ENCODE results near the gene EBF3.

EBF3 gene, protein sequence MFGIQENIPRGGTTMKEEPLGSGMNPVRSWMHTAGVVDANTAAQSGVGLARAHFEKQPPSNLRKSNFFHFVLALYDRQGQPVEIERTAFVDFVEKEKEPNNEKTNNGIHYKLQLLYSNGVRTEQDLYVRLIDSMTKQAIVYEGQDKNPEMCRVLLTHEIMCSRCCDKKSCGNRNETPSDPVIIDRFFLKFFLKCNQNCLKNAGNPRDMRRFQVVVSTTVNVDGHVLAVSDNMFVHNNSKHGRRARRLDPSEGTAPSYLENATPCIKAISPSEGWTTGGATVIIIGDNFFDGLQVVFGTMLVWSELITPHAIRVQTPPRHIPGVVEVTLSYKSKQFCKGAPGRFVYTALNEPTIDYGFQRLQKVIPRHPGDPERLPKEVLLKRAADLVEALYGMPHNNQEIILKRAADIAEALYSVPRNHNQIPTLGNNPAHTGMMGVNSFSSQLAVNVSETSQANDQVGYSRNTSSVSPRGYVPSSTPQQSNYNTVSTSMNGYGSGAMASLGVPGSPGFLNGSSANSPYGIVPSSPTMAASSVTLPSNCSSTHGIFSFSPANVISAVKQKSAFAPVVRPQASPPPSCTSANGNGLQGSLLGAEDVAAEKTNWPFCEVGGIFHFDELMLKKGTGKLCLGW

DNA sequence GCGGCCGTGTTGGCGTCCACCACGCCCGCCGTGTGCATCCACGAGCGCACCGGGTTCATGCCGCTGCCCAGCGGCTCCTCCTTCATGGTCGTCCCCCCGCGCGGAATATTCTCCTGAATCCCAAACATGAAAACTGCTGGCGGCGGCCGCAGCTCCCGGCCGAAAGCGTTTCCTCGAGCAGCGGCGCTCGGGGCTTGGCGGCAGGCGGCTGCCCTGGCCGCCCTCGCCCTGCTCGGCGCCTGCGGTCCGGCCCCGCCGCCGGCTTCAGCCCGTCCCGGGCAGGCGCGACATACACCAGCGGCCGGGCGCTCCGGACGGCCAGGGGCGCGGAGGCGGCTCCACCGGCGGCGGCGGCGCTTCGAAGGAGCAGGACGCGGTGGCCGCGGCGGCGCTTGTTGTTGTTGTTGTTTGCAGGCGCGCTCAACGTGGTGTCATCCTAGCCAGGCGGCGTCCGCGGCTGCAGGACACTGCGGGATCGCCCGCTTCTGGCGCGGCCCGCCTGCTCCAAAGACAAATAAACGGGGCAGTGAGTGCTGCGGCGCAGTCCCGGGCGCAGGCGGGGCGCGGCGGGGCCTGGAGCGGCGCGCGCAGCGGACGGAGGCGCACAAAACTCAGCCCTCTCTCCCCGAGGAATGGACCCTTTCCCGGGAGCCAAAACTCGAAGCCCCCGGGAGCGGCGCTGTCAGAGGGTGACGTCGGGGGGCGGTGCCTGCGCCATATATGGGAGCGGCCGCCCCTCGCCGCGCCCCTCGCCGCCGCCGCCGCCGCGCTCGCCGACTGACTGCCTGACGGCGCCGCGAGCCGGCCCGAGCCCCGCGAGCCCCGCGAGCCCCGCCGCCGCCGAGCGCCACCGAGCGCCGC lies at the start of gene EBF3:
Gene EBF3 (minus strand): TSS at position 634 of the 861 bp plus-strand sequence. CDS start 506 bp downstream, at position 128.
- DNase-seq, result no peak

DNA sequence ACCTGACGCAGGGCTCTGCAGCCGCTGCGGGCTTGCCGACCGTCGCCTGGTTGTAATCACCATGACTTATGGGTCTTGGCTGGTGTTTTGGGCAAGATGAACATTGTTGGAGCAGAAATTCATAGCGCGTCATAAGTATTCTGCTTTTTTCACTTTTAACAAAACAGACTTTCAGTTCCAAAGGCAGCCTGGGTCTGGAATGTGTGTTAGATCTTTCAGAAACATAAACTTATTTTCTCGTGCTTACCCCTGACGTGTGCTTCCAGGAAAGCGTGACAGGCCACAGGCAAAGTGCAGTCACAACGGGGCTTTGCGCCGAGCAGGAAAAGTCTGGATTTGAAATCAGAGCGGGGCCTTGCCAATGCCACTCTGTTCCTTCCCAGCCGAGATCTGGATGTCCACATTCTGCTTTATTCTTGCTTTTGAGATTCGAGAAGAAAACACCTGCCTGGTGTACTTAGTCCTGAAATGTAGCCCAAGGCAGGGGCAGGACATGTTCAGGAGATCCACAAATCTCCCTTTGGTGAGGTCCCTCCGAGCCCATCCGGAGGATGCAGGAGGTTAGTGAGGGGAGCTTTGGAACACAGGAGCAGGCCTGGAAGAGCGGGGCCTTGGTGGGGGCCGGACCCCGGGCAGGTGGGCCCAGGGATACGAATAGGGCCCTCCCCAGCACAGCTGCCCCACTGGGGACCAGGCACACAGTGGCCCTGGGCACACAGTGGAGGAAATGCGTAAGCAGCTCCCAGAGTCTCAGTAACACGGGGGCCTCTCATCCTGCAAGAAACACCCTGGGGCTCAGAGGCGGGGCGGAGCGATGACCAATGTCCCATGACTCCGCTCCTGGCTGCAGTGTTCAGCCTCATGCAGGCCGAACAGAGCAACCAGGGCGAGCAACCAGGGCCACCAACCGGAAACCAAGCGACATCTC lies 49.5 kb upstream of the EBF3 start:
- no peak for DNase-seq

DNA sequence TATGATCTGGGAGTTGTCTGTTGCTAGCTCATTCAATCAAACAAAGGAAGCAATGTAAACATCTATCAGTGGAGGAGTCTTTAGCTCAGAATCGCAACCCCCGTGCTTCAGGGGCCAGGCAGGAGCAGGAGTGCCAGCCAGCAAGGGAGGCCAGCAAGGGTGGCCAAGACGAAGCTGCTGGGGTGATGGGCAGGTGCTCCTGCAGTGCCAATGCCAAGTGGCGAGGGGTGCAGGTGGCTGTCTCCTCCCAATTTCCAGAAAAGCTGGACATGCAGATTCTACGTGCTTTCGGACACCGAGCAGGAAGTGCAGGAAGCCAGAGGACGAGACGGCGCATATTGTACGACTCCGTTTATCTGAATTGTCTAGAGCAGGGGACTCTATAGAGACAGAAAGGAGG lies 48.1 kb upstream of the EBF3 start:
- DNase-seq, result no peak

DNA sequence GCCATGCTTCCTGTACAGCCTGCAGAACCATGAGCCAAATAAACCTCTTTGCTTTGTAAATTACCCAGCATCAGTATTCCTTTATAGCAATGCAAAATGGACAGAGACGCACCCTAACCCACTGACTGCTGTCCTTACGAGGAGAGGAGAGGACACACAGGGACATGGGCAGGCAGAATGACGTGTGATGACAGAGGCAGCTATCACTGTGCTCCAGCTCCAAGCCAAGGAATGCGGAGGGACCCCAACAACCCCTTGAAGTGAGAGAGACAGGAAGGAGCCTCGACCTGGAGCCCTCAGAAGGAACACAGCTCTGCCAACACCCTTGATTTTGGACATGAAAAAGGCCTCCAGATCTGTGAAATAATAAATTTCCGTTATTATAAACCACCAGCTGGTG lies 46.6 kb upstream of the EBF3 start:
- no peak for DNase-seq

DNA sequence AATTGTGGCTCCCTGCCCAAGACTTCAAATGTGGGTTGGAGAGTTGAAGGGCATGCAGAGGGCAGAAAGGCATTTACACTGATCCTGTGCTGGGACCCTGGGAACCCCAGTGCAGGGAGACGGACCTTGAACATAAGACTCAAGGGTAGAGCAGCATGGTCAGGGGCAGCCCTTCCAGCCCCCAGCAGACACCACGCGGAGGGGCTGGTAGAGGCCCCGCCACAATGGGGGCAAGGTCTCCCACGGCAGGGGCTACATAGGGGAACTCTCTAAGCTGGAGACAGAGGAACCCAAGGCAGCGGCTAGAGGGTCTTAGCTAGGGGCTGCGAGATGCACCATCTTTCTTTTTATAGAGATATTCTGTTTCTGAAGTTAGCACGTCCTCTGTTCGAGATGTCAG lies 45.2 kb upstream of the EBF3 start:
- DNase-seq, result no peak

DNA sequence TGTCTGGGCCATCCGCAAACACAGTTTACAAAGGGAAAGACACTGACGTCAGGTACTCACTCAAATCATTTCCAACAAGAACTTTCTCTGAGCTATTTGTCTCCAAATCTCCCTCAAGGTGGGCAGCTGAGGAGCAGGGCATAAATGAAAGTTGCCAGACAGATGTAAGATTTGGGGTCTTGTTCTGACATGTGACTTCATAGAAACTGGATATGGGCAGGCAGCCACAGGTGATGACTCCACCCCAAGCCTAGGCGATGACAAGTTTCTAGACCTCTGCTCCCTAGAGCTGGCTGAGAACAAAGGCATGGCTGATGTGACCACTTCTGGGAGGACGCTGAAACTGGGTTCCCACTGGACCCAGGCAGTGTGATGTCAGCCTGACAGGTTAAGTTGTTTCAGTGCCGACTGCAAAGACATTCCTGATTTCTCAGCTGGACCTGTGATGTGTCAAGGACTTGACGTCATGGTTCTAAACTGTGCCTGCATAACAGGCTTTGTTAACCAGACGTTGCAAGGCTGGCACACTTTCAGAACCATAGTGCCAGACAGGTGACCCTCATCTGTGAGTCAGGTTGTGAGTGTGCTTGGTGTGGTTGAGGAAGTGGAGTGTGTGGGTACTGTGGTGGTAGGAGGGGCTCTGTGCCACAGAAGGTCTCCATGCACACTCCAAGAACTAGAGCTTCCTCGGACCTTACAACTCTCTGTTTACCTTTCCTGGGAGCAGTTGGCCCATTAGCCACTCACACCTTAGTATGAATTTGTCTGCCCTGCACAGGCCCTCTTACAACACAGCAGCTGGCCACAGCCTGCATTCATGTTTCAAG lies 39.9 kb upstream of the EBF3 start:
- no peak for DNase-seq

DNA sequence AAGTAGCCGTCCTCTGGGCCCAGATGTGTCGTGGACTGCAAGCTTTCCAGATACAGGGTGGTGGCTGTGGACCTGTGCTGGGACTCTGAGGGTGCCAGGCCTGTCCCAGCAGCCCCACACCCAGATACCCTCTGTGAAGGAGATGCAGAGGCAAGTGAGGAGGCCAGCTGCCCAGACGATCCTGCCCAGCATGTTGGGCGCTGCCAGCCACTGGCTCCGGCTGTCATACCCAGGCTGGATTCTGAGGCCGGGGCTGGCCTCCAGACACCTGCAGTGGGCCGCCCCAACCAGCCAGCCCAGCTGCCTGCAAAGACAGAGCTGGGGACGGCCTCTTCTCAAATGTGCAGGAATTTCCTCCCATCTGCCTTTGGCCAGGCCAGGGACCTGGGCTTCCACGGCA lies 39.1 kb upstream of the EBF3 start:
- DNase-seq, result no peak

DNA sequence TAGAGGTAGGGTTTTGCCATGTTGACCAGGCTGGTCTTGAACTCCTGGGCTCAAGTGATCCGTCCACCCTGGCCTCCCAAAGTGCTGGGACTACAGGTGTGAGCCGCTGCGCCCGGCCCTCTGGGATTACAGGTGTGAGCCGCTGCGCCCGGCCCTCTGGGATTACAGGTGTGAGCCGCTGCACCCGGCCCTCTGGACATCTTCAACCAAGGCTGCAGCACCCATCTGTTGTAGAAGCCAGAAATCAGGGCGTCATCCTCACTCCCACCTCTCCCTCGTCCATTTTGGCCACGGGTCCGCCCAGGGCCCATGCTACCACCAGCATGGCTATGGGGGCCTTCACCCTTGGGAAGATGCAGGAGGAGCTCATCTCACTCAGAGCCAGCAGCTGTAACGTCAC lies 38.5 kb upstream of the EBF3 start:
- no peak for DNase-seq

DNA sequence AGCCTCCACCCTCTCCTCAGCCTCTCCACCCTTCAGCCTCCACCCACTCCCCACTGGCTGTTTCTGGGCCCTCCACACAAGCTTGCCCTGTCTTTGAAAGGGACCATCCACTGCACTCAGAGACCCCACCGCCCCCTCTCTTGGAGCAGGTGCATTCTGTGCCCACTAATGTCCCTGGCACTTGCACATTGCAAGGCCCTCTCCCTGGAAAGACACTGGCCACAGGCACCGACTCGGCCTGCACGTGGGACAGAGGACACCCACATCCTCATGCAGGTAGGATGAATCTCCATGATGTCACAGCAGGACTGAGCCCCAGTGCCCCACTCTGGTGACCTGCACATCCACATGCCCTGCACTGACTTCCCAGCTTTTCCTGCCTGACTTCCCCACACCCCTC lies 36.8 kb upstream of the EBF3 start:
- no peak for DNase-seq

DNA sequence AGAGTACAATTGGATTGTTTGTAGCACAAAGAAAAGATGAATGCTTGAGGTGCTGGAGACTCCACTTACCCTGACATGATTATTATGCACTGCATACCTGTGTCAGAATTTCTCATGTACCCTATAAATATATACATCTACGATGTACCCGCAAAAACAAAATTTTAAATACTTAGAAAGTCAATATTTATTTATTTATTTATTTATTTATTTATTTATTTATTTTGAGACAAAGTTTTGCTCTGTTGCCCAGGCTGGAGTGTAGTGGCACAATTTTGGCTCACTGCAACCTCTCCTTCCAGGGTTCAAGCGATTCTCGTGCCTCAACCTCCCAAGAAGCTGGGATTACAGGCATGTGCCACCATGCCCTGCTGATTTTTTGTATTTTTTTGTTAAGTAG lies 35.1 kb upstream of the EBF3 start:
- no peak for DNase-seq

DNA sequence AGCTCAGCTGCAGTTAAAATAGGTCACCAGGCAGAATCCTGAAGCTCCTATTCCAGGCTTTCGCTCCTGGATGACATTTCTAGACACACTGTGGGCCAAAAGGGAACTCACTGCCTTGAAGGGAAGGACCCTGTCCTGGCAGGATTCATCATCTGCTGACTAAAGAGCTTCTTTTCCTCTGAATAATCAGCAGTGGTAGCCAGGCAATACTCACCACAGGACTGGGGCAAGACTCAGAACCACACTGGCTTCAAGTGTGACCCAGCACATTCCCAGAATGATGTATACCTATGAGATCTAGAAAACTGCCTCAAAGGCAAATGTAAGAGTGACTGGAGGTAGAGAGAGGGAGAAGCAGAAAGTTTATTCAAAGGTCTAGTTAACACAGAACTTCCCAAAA lies 29.5 kb upstream of the EBF3 start:
- DNase-seq, result no peak

DNA sequence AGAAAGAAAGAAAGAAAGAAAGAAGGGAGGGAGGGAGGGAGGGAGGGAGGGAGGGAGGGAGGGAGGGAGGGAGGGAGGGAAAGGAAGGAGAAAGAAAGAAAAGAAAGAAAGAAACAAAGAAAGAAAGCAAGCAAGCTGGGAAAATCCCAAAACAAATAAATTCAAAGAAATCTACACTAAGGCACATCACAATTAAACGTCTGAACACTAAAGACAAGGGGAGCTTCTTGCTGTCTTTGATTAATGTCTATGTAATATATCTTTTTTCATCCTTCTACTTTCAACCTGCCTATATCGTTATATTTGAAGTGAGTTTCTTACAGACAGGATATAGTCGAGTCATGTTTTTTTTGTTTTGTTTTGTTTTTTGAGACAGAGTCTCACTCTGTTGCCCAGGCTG lies 28.3 kb upstream of the EBF3 start:
- no peak for DNase-seq

DNA sequence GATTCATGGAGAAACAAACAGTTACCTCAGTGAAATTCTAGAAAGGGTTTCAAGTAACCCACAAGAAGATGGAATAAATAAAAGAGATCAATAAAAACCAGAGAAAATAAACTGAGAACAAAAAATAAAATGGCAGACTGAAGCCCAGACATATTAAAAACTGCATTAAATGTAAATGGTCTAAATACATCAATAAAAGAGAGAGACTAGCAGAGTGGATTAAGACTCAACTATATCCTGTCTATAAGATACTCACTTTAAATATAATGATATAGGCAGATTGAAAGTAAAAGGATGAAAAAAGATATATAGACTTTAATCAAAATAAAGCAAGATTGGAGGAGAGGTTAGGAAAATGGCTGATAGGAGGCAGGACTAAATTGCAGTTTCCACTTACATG lies 18.8 kb upstream of the EBF3 start:
- no peak for DNase-seq

DNA sequence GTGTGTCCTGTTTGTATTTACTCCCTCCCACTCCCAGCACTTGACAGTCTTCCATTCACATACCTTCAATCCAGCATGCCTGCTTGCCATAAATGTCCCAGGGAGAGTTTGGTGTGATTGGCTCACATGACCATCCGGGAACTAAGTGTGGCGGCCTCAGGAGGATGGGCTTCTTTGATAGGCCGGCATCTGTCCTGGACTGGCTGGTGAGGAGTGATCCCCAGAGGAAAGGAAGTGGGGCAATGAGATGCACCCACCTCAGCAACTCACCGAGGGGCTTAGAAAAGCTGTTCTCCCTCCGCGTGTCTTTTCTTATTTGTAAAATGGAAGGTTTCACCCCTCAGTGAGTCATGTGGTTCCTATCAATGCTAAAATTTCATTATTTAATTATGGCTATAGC lies 14.9 kb upstream of the EBF3 start:
- no peak for DNase-seq

DNA sequence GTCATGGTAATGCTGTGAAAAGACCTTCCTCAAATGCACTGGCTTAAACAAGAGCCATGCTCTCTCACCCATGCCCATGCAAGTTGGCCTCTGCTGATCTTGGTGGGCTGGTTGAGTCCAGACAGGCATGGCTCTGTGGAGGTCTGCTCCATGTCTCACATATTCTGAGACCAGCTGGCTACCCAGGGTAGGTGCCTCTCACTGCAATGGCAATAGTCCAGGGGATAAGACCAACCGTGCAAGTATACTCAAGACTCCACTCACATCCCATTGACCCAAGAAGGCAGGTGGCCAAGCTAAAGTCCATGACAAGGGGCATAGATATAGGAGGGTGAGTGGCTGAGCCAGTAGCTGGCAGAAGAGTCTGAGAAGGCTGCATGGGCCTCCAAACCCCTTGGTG lies 14.2 kb upstream of the EBF3 start:
- DNase-seq, result no peak

DNA sequence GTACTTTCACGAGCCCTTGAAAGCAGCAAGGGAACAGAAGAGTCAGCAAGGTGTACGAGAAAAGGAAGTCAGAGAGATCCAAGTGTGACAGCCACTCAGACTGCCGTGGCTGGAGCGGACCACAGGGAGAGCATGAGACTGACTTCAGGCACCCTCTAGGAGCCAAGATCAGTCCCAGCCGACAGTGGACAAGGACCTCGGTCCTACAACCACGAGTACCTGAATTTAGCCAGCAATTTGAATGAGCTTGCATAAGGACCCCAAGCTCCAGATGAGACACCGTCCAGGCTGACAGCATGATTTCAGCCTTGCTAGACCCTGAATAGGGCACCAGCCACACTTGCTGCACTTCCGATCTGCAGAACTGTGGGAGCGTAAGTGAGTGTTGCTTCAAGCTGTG lies 13.7 kb upstream of the EBF3 start:
- DNase-seq, result no peak

DNA sequence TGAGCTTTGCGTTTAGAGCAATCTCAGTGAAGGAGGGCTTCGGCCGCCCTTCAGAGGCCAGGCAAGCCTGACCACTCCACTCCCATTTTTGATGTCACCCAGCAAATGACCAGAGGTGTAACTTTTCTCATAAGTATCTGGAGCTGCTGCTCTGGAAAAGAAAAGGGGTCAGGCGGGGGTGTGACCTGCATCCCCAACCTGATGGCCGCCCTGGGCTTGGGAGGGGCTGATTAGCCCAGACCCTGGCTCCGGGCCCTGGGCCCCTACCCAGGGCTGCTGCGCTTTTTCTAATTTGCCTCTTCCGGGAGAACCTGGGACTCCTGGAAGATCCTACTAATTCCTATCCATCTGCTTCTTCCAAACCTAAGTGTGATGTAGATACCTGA lies 9.6 kb upstream of the EBF3 start:
- DNase-seq, result no peak

DNA sequence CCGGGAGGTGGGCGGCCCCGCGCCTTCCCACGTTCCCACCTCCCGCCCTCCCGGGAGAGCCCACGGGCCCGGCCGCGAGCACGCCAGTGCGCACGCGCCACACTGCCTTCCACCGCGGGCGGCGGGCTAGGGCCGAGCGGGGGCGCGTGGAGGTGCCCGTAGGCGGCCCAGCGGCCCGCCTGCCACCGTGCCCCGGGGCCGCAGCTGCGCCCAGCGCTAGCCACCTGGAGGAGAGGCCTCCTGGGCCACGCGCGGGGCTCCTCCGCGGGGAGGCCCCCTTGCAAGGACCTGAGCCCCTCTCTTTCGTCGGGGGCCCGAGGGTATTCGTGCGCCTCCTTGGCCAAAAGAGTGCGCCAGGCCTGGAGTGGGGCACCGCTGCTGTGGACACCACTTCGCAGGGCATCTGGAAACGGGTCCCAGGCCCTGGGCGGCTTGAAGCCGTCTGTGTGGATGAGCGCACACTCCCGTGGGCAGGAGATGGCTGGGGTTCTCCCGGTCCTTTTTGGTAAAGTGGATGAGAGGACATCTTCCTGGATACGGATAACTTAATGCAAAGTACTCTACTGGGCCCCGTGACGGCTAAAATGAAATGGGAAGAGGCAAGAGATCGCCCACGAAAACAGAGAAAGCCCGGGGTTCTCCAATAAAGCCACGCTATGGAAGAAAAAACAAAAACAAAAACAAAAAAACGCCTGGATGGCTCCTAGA lies 9.0 kb upstream of the EBF3 start:
- DNase-seq, result no peak

DNA sequence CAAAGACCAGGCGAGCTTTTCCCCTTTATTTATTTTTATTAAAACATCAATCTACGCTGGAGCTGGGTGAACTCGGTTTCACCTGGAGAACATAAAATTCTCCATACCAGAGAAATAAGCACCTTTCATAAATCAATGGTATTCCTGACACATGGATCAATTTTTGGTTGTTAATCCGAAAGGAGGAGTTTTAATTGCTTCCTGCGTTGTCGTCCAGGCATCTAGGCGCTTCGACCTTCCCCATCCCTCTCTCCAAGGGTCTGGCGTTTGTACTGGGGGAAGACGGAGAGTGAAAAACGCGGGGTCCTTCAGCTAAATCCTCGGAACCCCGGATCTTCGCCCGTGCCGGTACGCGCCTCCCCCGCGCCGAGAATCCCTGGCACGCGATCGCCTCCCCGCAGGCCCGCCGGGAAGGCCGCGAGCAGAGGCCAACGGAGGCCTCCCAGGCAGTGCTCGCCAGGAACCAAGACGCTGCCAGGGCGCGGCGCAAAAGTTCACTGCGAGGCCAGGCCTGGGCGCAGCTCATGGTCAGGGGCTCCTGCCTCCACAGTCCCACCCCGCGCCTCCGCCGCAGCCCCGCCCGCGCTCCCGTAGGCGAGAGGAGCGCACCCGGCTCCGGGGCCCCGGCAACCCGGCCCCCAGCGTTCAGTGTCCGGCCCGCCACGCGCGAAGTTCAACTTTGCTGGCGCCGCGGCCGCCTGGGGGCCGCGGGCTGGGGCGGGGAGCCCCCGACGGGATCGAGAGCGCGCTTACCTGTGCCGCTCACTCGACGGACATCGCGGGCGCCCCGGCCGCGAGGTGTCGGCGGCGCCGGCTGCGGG lies 8.3 kb upstream of the EBF3 start:
- no peak for DNase-seq
